ENCODE measurements around the gene LIMCH1.

The LIMCH1 gene

DNA sequence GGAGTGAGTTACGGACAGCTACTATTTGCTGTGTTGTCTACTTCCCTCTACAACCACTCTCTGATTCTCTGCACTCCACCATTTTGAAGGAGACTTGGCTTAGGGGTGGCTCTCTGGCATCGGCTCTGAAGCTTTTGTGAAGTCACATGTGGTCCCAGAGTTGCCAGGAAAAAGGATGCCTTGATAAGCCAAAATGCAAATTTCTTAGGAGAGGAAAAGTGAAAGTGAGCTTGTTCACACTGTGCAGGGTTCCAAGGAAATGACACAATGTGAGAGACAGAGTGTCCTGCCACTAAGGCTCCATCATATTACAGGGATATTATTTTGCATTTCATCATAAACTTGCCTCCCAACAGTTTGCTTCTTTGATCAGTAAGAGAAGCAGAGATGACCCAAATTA, 203.4 kb downstream of the LIMCH1 start:
- no peaks in the 10 kb centered on the region for H3K4me1 ChIP-seq (ENCODE audit: low read length)
- no peak overlapping the region for H2AFZ ChIP-seq (ENCODE audit: low read depth, low read length)
- no peaks in the 10 kb centered on the region for H3K79me2 ChIP-seq (ENCODE audit: low read length)
- H3K9ac ChIP-seq (ENCODE audit: low read length), result no peak overlapping the region
- no peak for TF ChIP-seq EZH2phosphoT487 (IDR thresholded peaks at IDR 0.05; ENCODE audit: low read depth)
- TF ChIP-seq, protein P1, sequence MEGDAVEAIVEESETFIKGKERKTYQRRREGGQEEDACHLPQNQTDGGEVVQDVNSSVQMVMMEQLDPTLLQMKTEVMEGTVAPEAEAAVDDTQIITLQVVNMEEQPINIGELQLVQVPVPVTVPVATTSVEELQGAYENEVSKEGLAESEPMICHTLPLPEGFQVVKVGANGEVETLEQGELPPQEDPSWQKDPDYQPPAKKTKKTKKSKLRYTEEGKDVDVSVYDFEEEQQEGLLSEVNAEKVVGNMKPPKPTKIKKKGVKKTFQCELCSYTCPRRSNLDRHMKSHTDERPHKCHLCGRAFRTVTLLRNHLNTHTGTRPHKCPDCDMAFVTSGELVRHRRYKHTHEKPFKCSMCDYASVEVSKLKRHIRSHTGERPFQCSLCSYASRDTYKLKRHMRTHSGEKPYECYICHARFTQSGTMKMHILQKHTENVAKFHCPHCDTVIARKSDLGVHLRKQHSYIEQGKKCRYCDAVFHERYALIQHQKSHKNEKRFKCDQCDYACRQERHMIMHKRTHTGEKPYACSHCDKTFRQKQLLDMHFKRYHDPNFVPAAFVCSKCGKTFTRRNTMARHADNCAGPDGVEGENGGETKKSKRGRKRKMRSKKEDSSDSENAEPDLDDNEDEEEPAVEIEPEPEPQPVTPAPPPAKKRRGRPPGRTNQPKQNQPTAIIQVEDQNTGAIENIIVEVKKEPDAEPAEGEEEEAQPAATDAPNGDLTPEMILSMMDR (IDR thresholded peaks at IDR 0.05; ENCODE audit: low read depth, low read length), result no peak
- H3K9me3 ChIP-seq (ENCODE audit: insufficient read depth, low read length), result 0 out of 2 replicates have a peak, but pooled peaks cover 5% of the 10 kb centered on the region
- H3K27ac ChIP-seq (ENCODE audit: low read length), result no peak overlapping the region
- H3K27me3 ChIP-seq (ENCODE audit: low read depth, low read length), result no peaks in the 10 kb centered on the region
- no peaks in the 10 kb centered on the region for H3K36me3 ChIP-seq (replicated peaks; ENCODE audit: low read depth, low read length)
- no peaks in the 10 kb centered on the region for H4K20me1 ChIP-seq (ENCODE audit: insufficient read depth, low read length)
- H3K4me3 ChIP-seq (ENCODE audit: low read length), result no peak overlapping the region
- H3K4me2 ChIP-seq (ENCODE audit: low read length), result no peak overlapping the region

DNA sequence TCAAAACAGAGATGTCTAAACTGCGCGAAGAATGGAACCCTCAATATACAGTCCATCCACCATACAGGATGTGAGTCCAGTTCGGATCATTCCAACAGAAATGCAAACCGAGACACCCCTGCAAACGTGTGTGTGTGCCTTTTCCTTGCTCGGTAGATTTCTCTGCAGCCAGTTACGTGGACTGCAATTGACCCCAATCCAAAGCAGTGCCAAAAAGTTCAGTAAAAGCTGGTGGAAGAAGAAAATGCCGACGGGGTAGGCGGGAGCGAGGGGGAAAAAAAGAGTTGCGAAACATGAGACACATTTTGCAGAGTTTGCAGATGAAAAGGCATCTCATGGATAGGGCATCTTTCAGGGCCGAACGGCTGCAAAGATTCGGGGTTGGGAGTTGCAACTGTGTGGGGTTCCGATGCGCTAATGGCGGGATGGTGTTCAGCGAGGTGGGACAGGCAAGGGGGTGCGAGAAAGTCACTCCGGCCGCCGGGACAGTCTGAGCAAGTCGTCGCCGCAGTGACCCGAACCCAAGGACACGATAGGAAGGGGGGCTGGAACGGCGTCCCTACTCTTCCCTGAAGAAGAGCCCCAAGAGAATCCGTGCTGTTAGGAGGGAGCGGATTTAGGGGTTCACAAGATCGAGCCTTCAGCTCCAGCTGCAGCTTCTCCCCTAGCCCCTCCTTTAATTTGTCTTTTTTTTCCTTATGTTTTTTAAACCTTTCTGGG, 206.8 kb downstream of the LIMCH1 start:
- no peaks in the 10 kb centered on the region for H3K79me2 ChIP-seq (ENCODE audit: low read length)
- H3K9me3 ChIP-seq (ENCODE audit: insufficient read depth, low read length), result no peaks in the 10 kb centered on the region
- no peaks in the 10 kb centered on the region for H3K27me3 ChIP-seq (ENCODE audit: low read depth, low read length)
- H3K4me1 ChIP-seq (ENCODE audit: low read length), result no peaks in the 10 kb centered on the region
- no peak overlapping the region for H3K27ac ChIP-seq (ENCODE audit: low read length)
- H4K20me1 ChIP-seq (ENCODE audit: insufficient read depth, low read length), result no peaks in the 10 kb centered on the region
- H3K4me3 ChIP-seq (ENCODE audit: low read length), result no peak overlapping the region
- peaks cover 8% of the 10 kb centered on the region for H3K36me3 ChIP-seq (replicated peaks; ENCODE audit: low read depth, low read length)
- H3K4me2 ChIP-seq (ENCODE audit: low read length), result no peak overlapping the region
- TF ChIP-seq EZH2phosphoT487 (IDR thresholded peaks at IDR 0.05; ENCODE audit: low read depth), result no peak
- TF ChIP-seq, protein P1 (IDR thresholded peaks at IDR 0.05; ENCODE audit: low read depth, low read length), result no peak
- H2AFZ ChIP-seq (ENCODE audit: low read depth, low read length), result no peak overlapping the region
- H3K9ac ChIP-seq (ENCODE audit: low read length), result no peak overlapping the region

DNA sequence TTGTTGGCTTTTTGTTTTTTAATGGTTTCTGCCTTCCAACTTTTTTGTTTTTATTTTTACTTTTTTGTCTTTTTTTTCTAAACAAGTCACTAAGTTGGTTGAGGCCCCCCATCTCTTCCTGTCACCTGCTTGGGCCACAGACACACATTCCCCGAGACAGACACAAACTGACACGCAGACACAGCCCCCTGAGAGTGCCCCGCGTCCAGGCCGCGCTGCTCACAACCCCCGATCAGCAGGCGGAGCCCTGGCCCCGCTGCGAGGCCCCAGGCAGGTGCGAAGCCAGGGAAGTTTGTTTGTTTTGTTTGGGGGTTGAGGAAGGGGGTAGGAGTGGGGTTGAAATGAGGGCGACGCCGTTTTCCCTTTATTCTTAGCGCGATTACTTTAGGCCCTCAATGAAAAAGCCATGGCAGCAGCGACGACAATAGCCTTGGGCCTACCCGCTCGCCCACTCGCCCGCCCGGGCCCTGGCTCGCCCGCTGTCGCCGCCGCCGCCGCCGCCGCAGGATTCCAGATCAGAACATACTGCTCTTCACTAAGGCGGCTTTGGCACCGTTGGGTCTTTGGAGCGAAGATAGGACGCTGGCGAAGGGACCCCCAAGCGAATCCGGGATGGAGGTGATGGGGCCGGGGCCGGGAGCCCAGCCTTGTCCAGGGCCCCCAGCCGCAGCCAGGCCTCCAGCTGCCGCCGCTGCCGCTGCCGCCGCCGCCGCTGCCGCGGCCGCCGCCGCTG, 207.5 kb downstream of the LIMCH1 start:
- H4K20me1 ChIP-seq (ENCODE audit: insufficient read depth, low read length), result no peaks in the 10 kb centered on the region
- no peaks in the 10 kb centered on the region for H3K79me2 ChIP-seq (ENCODE audit: low read length)
- H3K27ac ChIP-seq (ENCODE audit: low read length), result no peak overlapping the region
- no peak overlapping the region for H3K4me2 ChIP-seq (ENCODE audit: low read length)
- no peaks in the 10 kb centered on the region for H3K9me3 ChIP-seq (ENCODE audit: insufficient read depth, low read length)
- H3K27me3 ChIP-seq (ENCODE audit: low read depth, low read length), result no peaks in the 10 kb centered on the region
- no peak for TF ChIP-seq EZH2phosphoT487 (IDR thresholded peaks at IDR 0.05; ENCODE audit: low read depth)
- TF ChIP-seq, protein P1 (IDR thresholded peaks at IDR 0.05; ENCODE audit: low read depth, low read length), result no peak
- no peak overlapping the region for H2AFZ ChIP-seq (ENCODE audit: low read depth, low read length)
- no peak overlapping the region for H3K9ac ChIP-seq (ENCODE audit: low read length)
- H3K36me3 ChIP-seq (replicated peaks; ENCODE audit: low read depth, low read length), result peaks cover 11% of the 10 kb centered on the region
- no peaks in the 10 kb centered on the region for H3K4me1 ChIP-seq (ENCODE audit: low read length)
- no peak overlapping the region for H3K4me3 ChIP-seq (ENCODE audit: low read length)

DNA sequence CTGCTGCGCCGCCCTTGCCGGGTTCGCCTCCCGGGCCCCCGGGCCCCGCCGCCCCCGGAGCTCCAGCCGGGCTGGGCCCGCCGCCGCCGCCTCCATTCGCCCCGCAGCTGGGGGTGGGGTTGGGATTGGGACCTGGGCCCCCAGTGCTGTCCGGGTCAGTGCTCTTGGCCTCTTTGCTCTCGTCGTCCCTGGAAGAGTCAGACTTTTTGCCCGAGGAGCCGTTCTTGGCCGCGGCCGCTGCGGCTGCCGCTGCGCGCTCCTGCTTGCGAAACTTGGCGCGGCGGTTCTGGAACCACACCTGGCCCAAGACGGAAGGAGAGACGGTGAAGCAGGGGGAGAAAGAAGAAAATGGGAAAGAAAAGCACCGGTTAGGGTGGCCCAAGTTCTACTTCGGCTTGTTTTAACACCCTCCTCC, 208.1 kb downstream of the LIMCH1 start:
- H3K9ac ChIP-seq (ENCODE audit: low read length), result no peak overlapping the region
- H3K4me3 ChIP-seq (ENCODE audit: low read length), result no peak overlapping the region
- peaks cover 17% of the 10 kb centered on the region for H3K36me3 ChIP-seq (replicated peaks; ENCODE audit: low read depth, low read length)
- H4K20me1 ChIP-seq (ENCODE audit: insufficient read depth, low read length), result no peaks in the 10 kb centered on the region
- no peak overlapping the region for H2AFZ ChIP-seq (ENCODE audit: low read depth, low read length)
- no peak overlapping the region for H3K4me2 ChIP-seq (ENCODE audit: low read length)
- no peaks in the 10 kb centered on the region for H3K79me2 ChIP-seq (ENCODE audit: low read length)
- H3K4me1 ChIP-seq (ENCODE audit: low read length), result no peaks in the 10 kb centered on the region
- no peak overlapping the region for H3K27ac ChIP-seq (ENCODE audit: low read length)
- H3K9me3 ChIP-seq (ENCODE audit: insufficient read depth, low read length), result no peaks in the 10 kb centered on the region
- no peak for TF ChIP-seq EZH2phosphoT487 (IDR thresholded peaks at IDR 0.05; ENCODE audit: low read depth)
- TF ChIP-seq, protein P1 (IDR thresholded peaks at IDR 0.05; ENCODE audit: low read depth, low read length), result no peak
- H3K27me3 ChIP-seq (ENCODE audit: low read depth, low read length), result no peaks in the 10 kb centered on the region
